HL-60 (cell line): ENCODE results near the gene PSMD8.

ENCODE experiments used
- DNase-seq, 2 experiments: peaks; one replicate each; pipeline ENCODE4 v3.0.0-alpha.2; 2010 to 2020; ENCODE audit warnings: low read depth in 1 of 2, low spot score in 1 of 2
- H3K27ac ChIP-seq: fragments of 250-450 bp; sonication (Bioruptor Pico); replicated peaks from 2 replicates; pipeline ENCODE4 v1.5.1; 2020; ENCODE audit warnings: mild to moderate bottlenecking, moderate library complexity
- H3K27me3 ChIP-seq: fragments of 250-450 bp; sonication (Bioruptor Pico); 2 replicates; pipeline ENCODE4 v1.5.1; 2021; ENCODE audit warnings: mild to moderate bottlenecking, moderate library complexity; ENCODE audit not compliant: insufficient read depth, poor library complexity, severe bottlenecking
- H3K4me3 ChIP-seq: replicated peaks from 2 replicates; pipeline ENCODE4 v1.5.1; 2011; ENCODE audit warnings: mild to moderate bottlenecking, control low read depth, low read length; ENCODE audit not compliant: insufficient read depth
- GABPA ChIP-seq: IDR thresholded peaks from 2 replicates; pipeline ENCODE4 v1.6.1; 2012; ENCODE audit warnings: low read depth
- POLR2AphosphoS5 ChIP-seq: IDR thresholded peaks from 2 replicates; pipeline ENCODE4 v1.6.1; 2012; ENCODE audit warnings: low read depth
- SPI1 ChIP-seq: IDR thresholded peaks from 2 replicates; pipeline ENCODE4 v1.6.1; 2012; ENCODE audit warnings: low read depth, mild to moderate bottlenecking, borderline replicate concordance
- TF ChIP-seq, protein P1 (sequence below): IDR thresholded peaks from one replicate; pipeline ENCODE4 v1.5.1; 2011; ENCODE audit warnings: low read length, control low read depth, inconsistent platforms; ENCODE audit not compliant: insufficient read depth
- TF ChIP-seq, protein P2 (sequence below): IDR thresholded peaks from 2 replicates; pipeline ENCODE4 v1.6.1; 2012; ENCODE audit warnings: low read depth; ENCODE audit not compliant: insufficient replicate concordance

Gene PSMD8

DNA sequence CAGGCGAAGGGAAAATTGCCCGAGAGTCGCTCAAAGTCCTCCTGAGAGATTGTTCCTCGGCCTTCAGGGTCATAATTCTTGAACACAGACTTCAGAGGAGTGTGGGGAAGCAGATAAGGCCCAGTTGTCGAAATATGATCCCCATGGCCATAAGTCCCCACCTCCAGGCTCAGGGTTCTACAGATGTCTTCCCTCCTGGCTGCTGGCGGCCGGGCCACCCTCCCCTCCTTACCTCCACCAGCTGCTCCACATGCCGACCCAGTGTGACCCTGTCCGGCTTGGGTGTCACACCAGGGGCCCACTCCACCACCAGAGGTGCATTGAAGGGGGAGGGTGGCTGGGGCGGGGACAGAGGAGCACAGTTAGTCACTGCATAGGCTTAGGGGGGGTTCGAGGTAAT, 38.6 kb downstream of the PSMD8 start:
- TF ChIP-seq, protein P1, sequence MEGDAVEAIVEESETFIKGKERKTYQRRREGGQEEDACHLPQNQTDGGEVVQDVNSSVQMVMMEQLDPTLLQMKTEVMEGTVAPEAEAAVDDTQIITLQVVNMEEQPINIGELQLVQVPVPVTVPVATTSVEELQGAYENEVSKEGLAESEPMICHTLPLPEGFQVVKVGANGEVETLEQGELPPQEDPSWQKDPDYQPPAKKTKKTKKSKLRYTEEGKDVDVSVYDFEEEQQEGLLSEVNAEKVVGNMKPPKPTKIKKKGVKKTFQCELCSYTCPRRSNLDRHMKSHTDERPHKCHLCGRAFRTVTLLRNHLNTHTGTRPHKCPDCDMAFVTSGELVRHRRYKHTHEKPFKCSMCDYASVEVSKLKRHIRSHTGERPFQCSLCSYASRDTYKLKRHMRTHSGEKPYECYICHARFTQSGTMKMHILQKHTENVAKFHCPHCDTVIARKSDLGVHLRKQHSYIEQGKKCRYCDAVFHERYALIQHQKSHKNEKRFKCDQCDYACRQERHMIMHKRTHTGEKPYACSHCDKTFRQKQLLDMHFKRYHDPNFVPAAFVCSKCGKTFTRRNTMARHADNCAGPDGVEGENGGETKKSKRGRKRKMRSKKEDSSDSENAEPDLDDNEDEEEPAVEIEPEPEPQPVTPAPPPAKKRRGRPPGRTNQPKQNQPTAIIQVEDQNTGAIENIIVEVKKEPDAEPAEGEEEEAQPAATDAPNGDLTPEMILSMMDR = no peak
- TF ChIP-seq POLR2AphosphoS5 (no peak), SPI1 (no peak), GABPA (no peak)
- TF ChIP-seq, protein P2, sequence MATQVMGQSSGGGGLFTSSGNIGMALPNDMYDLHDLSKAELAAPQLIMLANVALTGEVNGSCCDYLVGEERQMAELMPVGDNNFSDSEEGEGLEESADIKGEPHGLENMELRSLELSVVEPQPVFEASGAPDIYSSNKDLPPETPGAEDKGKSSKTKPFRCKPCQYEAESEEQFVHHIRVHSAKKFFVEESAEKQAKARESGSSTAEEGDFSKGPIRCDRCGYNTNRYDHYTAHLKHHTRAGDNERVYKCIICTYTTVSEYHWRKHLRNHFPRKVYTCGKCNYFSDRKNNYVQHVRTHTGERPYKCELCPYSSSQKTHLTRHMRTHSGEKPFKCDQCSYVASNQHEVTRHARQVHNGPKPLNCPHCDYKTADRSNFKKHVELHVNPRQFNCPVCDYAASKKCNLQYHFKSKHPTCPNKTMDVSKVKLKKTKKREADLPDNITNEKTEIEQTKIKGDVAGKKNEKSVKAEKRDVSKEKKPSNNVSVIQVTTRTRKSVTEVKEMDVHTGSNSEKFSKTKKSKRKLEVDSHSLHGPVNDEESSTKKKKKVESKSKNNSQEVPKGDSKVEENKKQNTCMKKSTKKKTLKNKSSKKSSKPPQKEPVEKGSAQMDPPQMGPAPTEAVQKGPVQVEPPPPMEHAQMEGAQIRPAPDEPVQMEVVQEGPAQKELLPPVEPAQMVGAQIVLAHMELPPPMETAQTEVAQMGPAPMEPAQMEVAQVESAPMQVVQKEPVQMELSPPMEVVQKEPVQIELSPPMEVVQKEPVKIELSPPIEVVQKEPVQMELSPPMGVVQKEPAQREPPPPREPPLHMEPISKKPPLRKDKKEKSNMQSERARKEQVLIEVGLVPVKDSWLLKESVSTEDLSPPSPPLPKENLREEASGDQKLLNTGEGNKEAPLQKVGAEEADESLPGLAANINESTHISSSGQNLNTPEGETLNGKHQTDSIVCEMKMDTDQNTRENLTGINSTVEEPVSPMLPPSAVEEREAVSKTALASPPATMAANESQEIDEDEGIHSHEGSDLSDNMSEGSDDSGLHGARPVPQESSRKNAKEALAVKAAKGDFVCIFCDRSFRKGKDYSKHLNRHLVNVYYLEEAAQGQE = no peak
- Histone ChIP-seq H3K27me3 (no peaks in the 10 kb centered on the region), H3K4me3 (no peak overlapping the region), H3K27ac (no peak overlapping the region)
- no peak for DNase-seq

DNA sequence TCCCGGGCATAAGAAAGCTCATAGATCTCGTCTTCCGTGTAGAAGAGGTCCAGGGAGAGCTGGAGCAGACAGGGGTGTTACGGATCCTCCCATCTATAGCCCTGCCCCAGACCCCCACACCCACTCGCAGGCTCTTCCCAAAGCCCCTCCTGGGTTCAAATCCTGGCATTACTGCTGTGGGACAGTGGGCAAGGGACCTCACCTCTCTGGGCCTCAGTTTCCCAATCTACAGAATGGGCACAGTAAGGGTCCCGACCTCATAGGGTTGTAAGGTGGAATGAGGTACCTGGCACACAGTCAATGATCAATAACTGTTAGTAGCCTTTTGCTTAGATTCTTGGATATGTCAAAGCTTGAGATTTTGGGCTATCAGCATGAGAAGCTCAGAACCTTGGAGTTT, 39.0 kb downstream of the PSMD8 start:
- no peak overlapping the region for H3K27ac ChIP-seq
- no peak for DNase-seq
- TF ChIP-seq, protein P2 = no peak
- TF ChIP-seq, protein P1 = no peak
- TF ChIP-seq SPI1 = no peak
- TF ChIP-seq GABPA = no peak
- TF ChIP-seq POLR2AphosphoS5 = no peak

DNA sequence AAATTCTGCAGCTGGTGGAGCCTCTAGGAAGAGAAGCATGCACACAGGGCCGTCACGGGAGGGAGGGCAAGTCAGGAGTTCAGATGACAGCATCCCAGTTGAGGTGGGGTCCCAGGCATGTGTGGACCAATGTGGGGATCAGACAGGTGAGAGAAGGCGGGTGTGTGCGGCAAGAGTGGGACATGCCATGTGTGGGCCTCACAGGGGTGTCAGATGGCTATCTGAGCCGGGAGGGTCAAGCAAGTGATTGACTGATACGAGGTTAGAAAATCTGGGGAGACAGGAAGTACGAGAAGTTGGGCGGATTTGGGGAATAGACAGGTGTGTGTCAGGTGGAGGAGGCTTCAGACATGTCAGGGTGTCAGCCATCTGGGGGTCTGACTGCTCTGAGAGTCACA, 42.8 kb downstream of the PSMD8 start:
- TF ChIP-seq GABPA (no peak), SPI1 (no peak), POLR2AphosphoS5 (no peak)
- TF ChIP-seq, protein P2 = no peak
- TF ChIP-seq, protein P1 = no peak
- Histone ChIP-seq H3K4me3 (no peak overlapping the region), H3K27me3 (no peaks in the 10 kb centered on the region), H3K27ac (peak overlapping the region; percentile 55)
- no peak for DNase-seq

More for the DNA sequence above, 39.0 kb downstream of the PSMD8 start:
- Histone ChIP-seq H3K4me3 (no peak overlapping the region), H3K27me3 (no peaks in the 10 kb centered on the region)
